Fibroblast of lung (primary cell): ENCODE measurements around the gene MSS51.

Experiments used
- CTCF ChIP-seq, 2 donors: IDR thresholded peaks in 1 of 2; conservative IDR thresholded peaks in 1 of 2; 1 replicate in 1 of 2; 2 replicates in 1 of 2; pipeline ENCODE4 v1.5.1; 2011 to 2012; ENCODE audit warnings: low read length in 2 of 2, control low read depth in 1 of 2, inconsistent platforms in 1 of 2, low read depth in 1 of 2, mild to moderate bottlenecking in 1 of 2
- EZH2 ChIP-seq: IDR thresholded peaks from 2 replicates; pipeline ENCODE4 v1.5.1; 2012; ENCODE audit warnings: low read length, control low read depth, mild to moderate bottlenecking; ENCODE audit errors: missing control alignments

GRCh38 chr10:73444457-73444856, 11.1 kb upstream of the MSS51 start:
- TF ChIP-seq CTCF (conservative IDR thresholded peaks at IDR 0.05 in 1 of 2, IDR thresholded peaks at IDR 0.05 in 1 of 2; ENCODE audit: low read depth in 1 of 2, low read length in 2 of 2) (no peak), EZH2 (no peak)
